Camera-type eye (tissue), 1 donor: ENCODE results near the gene GPR68. TPM values are rescaled to one million over a fixed set of nuclear protein-coding genes. Genes with fewer than 3 reads are reported as not detected.

ENCODE experiments used
- total RNA-seq: library from RNA; depleted of rRNA; stranded (reverse); fragments of >200 nt; gene quantifications from one replicate; pipeline ENCODE4 v1.2.3, GENCODE V29; 2014

The GPR68 gene
- total RNA-seq: 2.1 TPM

GRCh38 chr14:91244501-91244901 is at the start of gene GPR68:
TSS of gene GPR68 (minus strand) at chr14:91244704. CDS start at chr14:91235050, 9,654 bp downstream.

Other genes starting within 250 kb of the GPR68 start
- 26.5 TPM for gene RPS6KA5, start 184.1 kb downstream of the GPR68 start, total RNA-seq
- gene DGLUCY, start 130.6 kb downstream of the GPR68 start, total RNA-seq: 56.0 TPM
- 32.2 TPM for gene CCDC88C, start 173.1 kb upstream of the GPR68 start, total RNA-seq